ENCODE measurements around the gene LIPE. TPM values are rescaled to one million over a fixed set of nuclear protein-coding genes. Genes with fewer than 3 reads are reported as not detected.

Gene LIPE
- 1.3 to 3.0 TPM (median 2.0 TPM) in 5 replicates for total RNA-seq (2022; extraction: Qiagen RNA extraction; ENCODE audit: low read depth)

GRCh38 chr19:42427313-42427712 is at the start of gene LIPE:
LIPE (minus strand) TSS chr19:42427388; CDS start chr19:42427149, 239 bp downstream.

GRCh38 chr19:42442833-42443232 is 15.6 kb upstream of the LIPE start, which contains the start of gene CXCL17:
CXCL17 (minus strand) TSS chr19:42442946; CDS start chr19:42442832, 114 bp downstream.

GRCh38 chr19:42389899-42390298 is 37.3 kb downstream of the LIPE start, which contains the start of gene CNFN:
CNFN (minus strand) TSS chr19:42390297; CDS start chr19:42389037, 1,260 bp downstream.

Other genes starting within 250 kb of the LIPE start
- gene DEDD2, start 209.7 kb downstream of the LIPE start, total RNA-seq (2022; extraction: Qiagen RNA extraction; ENCODE audit: low read depth) = 43.1 to 88.7 TPM (median 75.9 TPM) in 5 replicates
- 13.2 to 22.4 TPM (median 19.7 TPM) in 5 replicates for gene ZNF526, start 207.1 kb downstream of the LIPE start, total RNA-seq (2022; extraction: Qiagen RNA extraction; ENCODE audit: low read depth)
- 99.0 to 169 TPM (median 161 TPM) in 5 replicates for gene GSK3A, start 184.8 kb downstream of the LIPE start, total RNA-seq (2022; extraction: Qiagen RNA extraction; ENCODE audit: low read depth)
- gene ERF, start 172.3 kb downstream of the LIPE start, total RNA-seq (2022; extraction: Qiagen RNA extraction; ENCODE audit: low read depth) = 110 to 131 TPM (median 125 TPM) in 5 replicates
- 26.5 to 63.0 TPM (median 56.8 TPM) in 5 replicates for gene CIC, start 158.1 kb downstream of the LIPE start, total RNA-seq (2022; extraction: Qiagen RNA extraction; ENCODE audit: low read depth)
- gene PRR19, start 125.3 kb downstream of the LIPE start, total RNA-seq (2022; extraction: Qiagen RNA extraction; ENCODE audit: low read depth) = 3.5 to 4.9 TPM (median 3.7 TPM) in 5 replicates
- 111 to 154 TPM (median 141 TPM) in 5 replicates for gene PAFAH1B3, start 124.8 kb downstream of the LIPE start, total RNA-seq (2022; extraction: Qiagen RNA extraction; ENCODE audit: low read depth)
- gene TMEM145, start 114.1 kb downstream of the LIPE start, total RNA-seq (2022; extraction: Qiagen RNA extraction; ENCODE audit: low read depth) = 2.5 to 3.9 TPM (median 3.2 TPM) in 5 replicates
- 17.9 to 30.2 TPM (median 26.0 TPM) in 5 replicates for gene MEGF8, start 101.8 kb downstream of the LIPE start, total RNA-seq (2022; extraction: Qiagen RNA extraction; ENCODE audit: low read depth)
- gene CNFN, start 37.1 kb downstream of the LIPE start, total RNA-seq (2022; extraction: Qiagen RNA extraction; ENCODE audit: low read depth) = 35.4 to 51.0 TPM (median 43.8 TPM) in 5 replicates
- gene CXCL17, start 15.6 kb upstream of the LIPE start, total RNA-seq (2022; extraction: Qiagen RNA extraction; ENCODE audit: low read depth) = 0.39 TPM in 1 of 5 replicates, not detected in the others
- gene CEACAM1, start 101.1 kb upstream of the LIPE start, total RNA-seq (2022; extraction: Qiagen RNA extraction; ENCODE audit: low read depth) = 1.3 to 2.4 TPM (median 2.3 TPM) in 5 replicates
- gene CEACAM8, start 167.5 kb upstream of the LIPE start, total RNA-seq (2022; extraction: Qiagen RNA extraction; ENCODE audit: low read depth) = not detected in 5 replicates